HCT116 (cell line): Measurements from ENCODE around the gene KRTAP10-10. TPM values are rescaled to one million over a fixed set of nuclear protein-coding genes. Genes with fewer than 3 reads are reported as not detected.

ENCODE experiments used
- ATAC-seq: fragments of 200-7000 bp; cut with Tn5 transposase; 2 replicates; pipeline ENCODE4 v1.9.1; 2020; ENCODE audit warnings: mild to moderate bottlenecking, moderate library complexity
- BruUV-seq: library from RNA; stranded (reverse); fragments of 400-500 nt; replicated peaks from 2 replicates; lab custom pipeline; 2021; lab: Mats Ljungman, UMichigan
- CTCF ChIA-PET: fragments of 300-600 bp; sonication (Branson Sonifier 250); formaldehyde crosslinking; loops from one replicate; lab custom pipeline; 2021; ENCODE audit warnings: antibody characterized with exemption; lab: Charles Lee
- POLR2A ChIA-PET: fragments of 300-600, 350-600 bp; sonication (Branson Sonifier 250); formaldehyde crosslinking; loops from one replicate; lab custom pipeline; 2021; ENCODE audit warnings: antibody characterized with exemption; lab: Charles Lee
- RAD21 ChIA-PET, 2 experiments: fragments of 300-600 bp; sonication (Branson Sonifier 250); formaldehyde crosslinking; loops; one replicate each; lab custom pipeline; 2023; ENCODE audit warnings: low total read pairs in 2 of 2; ENCODE audit not compliant: uncharacterized antibody in 2 of 2, unreplicated experiment in 2 of 2, low non-redundant PET in 1 of 2; lab: Charles Lee
- DNase-seq: peaks from one replicate; pipeline ENCODE4 v3.0.0-alpha.2; 2010; ENCODE audit warnings: low read depth, low spot score
- H2AFZ ChIP-seq: fragments of 200-600 bp; shearing (Covaris generic), sonication (generic); 2 replicates; pipeline ENCODE4 v1.6.1; 2017; ENCODE audit warnings: low read depth, mixed run types, mixed read lengths, antibody characterized with exemption, low read length; ENCODE audit not compliant: poor library complexity, severe bottlenecking
- H3K27ac ChIP-seq: 2 replicates; pipeline ENCODE4 v1.5.1; 2012; ENCODE audit warnings: low read depth, low read length
- H3K27me3 ChIP-seq: fragments of 200-600 bp; sonication (generic); 2 replicates; pipeline ENCODE4 v1.6.1; 2016; ENCODE audit warnings: mixed run types, low read length, mixed read lengths; ENCODE audit not compliant: insufficient read depth
- H3K36me3 ChIP-seq, 2 experiments: fragments of 200-500 bp in 1 of 2; fragments of 200-600 bp in 1 of 2; sonication (Bioruptor generic) in 1 of 2; sonication (generic) in 1 of 2; 2 replicates each; pipeline versions ENCODE4 v1.5.1 to v1.6.1; 2014 to 2016; ENCODE audit warnings: low read length in 2 of 2, inconsistent platforms in 1 of 2, mixed read lengths in 1 of 2, mixed run types in 1 of 2; ENCODE audit not compliant: insufficient read depth in 2 of 2, control insufficient read depth in 1 of 2
- H3K4me1 ChIP-seq, 2 experiments: fragments of 200-600 bp in 1 of 2; sonication (generic) in 1 of 2; 2 replicates each; pipeline versions ENCODE4 v1.5.1 to v1.6.1; 2012 to 2017; ENCODE audit warnings: low read length in 2 of 2, inconsistent platforms in 1 of 2, mild to moderate bottlenecking in 1 of 2, mixed read lengths in 1 of 2, mixed run types in 1 of 2, moderate library complexity in 1 of 2; ENCODE audit not compliant: insufficient read depth in 2 of 2, control insufficient read depth in 1 of 2
- H3K4me2 ChIP-seq: fragments of 200-600 bp; sonication (generic); 2 replicates; pipeline ENCODE4 v1.6.1; 2017; ENCODE audit warnings: mixed run types, low read length, mixed read lengths
- H3K4me3 ChIP-seq, 2 experiments: fragments of 200-600 bp in 1 of 2; sonication (generic) in 1 of 2; replicated peaks in 1 of 2; 2 replicates each; pipeline ENCODE4 v1.5.1; 2011 to 2016; ENCODE audit warnings: low read length in 2 of 2, control low read depth in 1 of 2, low read depth in 1 of 2, mild to moderate bottlenecking in 1 of 2, mixed read lengths in 1 of 2, mixed run types in 1 of 2
- H3K79me2 ChIP-seq: fragments of 200-600 bp; sonication (generic); 2 replicates; pipeline ENCODE4 v1.6.1; 2017; ENCODE audit warnings: mild to moderate bottlenecking, mixed run types, low read length, moderate library complexity, mixed read lengths; ENCODE audit not compliant: insufficient read depth
- H3K9ac ChIP-seq: fragments of 200-600 bp; sonication (generic); 2 replicates; pipeline ENCODE4 v1.6.1; 2016; ENCODE audit warnings: low read length, mixed read lengths
- H3K9me2 ChIP-seq: fragments of 200-600 bp; sonication (generic), shearing (Covaris generic); 2 replicates; pipeline ENCODE4 v1.6.1; 2017; ENCODE audit warnings: mixed run types, mild to moderate bottlenecking, moderate library complexity; ENCODE audit not compliant: insufficient read depth
- H3K9me3 ChIP-seq, 2 experiments: fragments of 200-500 bp in 1 of 2; fragments of 200-600 bp in 1 of 2; sonication (Bioruptor generic) in 1 of 2; sonication (generic) in 1 of 2; 2 replicates each; pipeline ENCODE4 v1.6.1; 2014 to 2017; ENCODE audit warnings: low read length in 2 of 2, mixed read lengths in 2 of 2, inconsistent platforms in 1 of 2, low read depth in 1 of 2, mild to moderate bottlenecking in 1 of 2, mixed run types in 1 of 2, moderate library complexity in 1 of 2; ENCODE audit not compliant: control insufficient read depth in 1 of 2, insufficient read depth in 1 of 2
- H4K20me1 ChIP-seq: fragments of 200-600 bp; sonication (generic), shearing (Covaris generic); 2 replicates; pipeline ENCODE4 v1.6.1; 2017; ENCODE audit warnings: mixed run types, mild to moderate bottlenecking, moderate library complexity; ENCODE audit not compliant: insufficient read depth
- CEBPB ChIP-seq: IDR thresholded peaks from 2 replicates; pipeline ENCODE4 v1.6.1; 2012; ENCODE audit warnings: low read depth
- CTCF ChIP-seq, 3 experiments: fragments of 200-600 bp in 1 of 3; sonication (generic) in 1 of 3; IDR thresholded peaks in 2 of 3; conservative IDR thresholded peaks in 1 of 3; 2 replicates each; pipeline ENCODE4 v1.5.1; 2012 to 2017; ENCODE audit warnings: low read depth in 2 of 3, low read length in 2 of 3, antibody characterized with exemption in 1 of 3, borderline replicate concordance in 1 of 3, control low read depth in 1 of 3, mild to moderate bottlenecking in 1 of 3, mixed read lengths in 1 of 3, mixed run types in 1 of 3, moderate library complexity in 1 of 3; ENCODE audit not compliant: insufficient read depth in 1 of 3
- ELF1 ChIP-seq: IDR thresholded peaks from 2 replicates; pipeline ENCODE4 v1.6.1; 2012; ENCODE audit warnings: low read depth, borderline replicate concordance
- POLR2A ChIP-seq: IDR thresholded peaks from 2 replicates; pipeline ENCODE4 v1.7.0; 2011; ENCODE audit warnings: borderline replicate concordance; ENCODE audit not compliant: insufficient read depth, insufficient read length; ENCODE audit errors: extremely low read depth
- SP1 ChIP-seq: IDR thresholded peaks from 2 replicates; pipeline ENCODE4 v1.6.1; 2012; ENCODE audit warnings: low read depth
- ZBTB33 ChIP-seq: IDR thresholded peaks from 2 replicates; pipeline ENCODE4 v1.6.1; 2011; ENCODE audit warnings: mild to moderate bottlenecking, low read length, moderate library complexity; ENCODE audit not compliant: insufficient replicate concordance; ENCODE audit errors: extremely low read depth
- ZNF274 ChIP-seq: fragments of 200-500 bp; sonication (Bioruptor generic); IDR thresholded peaks from 2 replicates; pipeline ENCODE4 v1.6.1; 2014; ENCODE audit warnings: mild to moderate bottlenecking, low read depth, low read length, inconsistent platforms
- intact Hi-C: fragments of 100-400 bp; cut with micrococcal nuclease; formaldehyde crosslinking; loops from 2 replicates; pipeline ENCODE4 v1.10.0; 2022
- total RNA-seq: library from RNA; stranded (reverse); gene quantifications from one replicate; pipeline ENCODE4 v1.2.1, GENCODE V29; 2021; ENCODE audit not compliant: unreplicated experiment
- TF ChIP-seq, protein P1 (sequence below): IDR thresholded peaks from 2 replicates; pipeline ENCODE4 v1.6.1; 2012
- TF ChIP-seq, protein P2 (sequence below): IDR thresholded peaks from 2 replicates; pipeline ENCODE4 v1.6.1; 2012; ENCODE audit warnings: low read depth

The KRTAP10-10 gene
- total RNA-seq, 1 experiment from 2014 or later: not detected

DNA sequence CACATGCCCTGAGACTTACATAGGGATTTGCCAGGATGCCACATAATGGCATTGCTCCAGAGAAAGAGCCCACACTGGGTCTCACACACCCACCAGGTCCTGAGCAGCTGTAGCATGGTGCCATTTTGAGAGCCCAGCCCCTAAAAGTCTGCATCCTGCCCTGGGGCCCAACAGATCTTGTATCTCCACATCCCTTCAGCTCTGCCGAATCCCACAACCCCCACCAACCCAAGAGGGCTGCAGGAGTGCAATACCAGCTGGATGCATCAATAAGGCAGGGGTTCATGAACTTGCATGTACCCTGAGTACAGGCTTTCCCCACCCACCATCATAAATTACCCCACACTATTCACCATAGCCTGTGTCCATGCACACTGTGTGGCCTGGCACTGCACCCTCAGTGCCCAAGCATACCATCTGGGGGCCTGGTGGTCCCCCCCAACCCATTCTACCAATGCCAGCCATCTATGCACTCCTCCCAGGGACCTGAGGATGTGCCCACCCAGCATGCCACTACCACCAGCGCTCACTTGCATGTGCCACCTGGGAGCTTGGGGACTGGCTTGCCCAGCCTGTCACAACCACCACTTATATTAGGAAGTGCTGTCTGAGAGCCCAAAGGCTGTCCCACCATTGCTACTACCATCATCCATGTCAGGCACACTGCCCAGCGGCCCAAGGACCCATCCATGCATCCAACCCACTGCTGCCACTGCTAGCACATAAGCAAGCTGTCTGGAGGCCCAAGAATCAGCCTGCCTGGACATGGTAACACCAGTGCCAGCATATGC is 33.7 kb downstream of the KRTAP10-10 start:
- no peak for ATAC-seq
- no peak overlapping the region for H3K4me2 ChIP-seq
- H3K9me3 ChIP-seq: 0 out of 4 replicates have a peak, but pooled peaks cover 0 to 3% of the 10 kb centered on the region in 2 experiments
- ChIA-PET POLR2A (no interaction called here), CTCF (no interaction called here), RAD21 (no interaction called here)
- H3K36me3 ChIP-seq: no peaks in the 10 kb centered on the region
- no peak overlapping the region for H3K9ac ChIP-seq
- no peaks in the 10 kb centered on the region for H3K9me2 ChIP-seq
- H3K4me3 ChIP-seq: no peak overlapping the region
- intact Hi-C loops: loop anchor here (10.0 kb wide), 1 partner anchor 106 kb away; no protein-coding TSS in a partner anchor
- H3K79me2 ChIP-seq: no peaks in the 10 kb centered on the region
- H2AFZ ChIP-seq: no peak overlapping the region
- no peaks in the 10 kb centered on the region for H4K20me1 ChIP-seq
- DNase-seq: no peak
- BruUV-seq: no TSS peak
- TF ChIP-seq CTCF (IDR thresholded peaks at IDR 0.05 in 2 of 3, conservative IDR thresholded peaks at IDR 0.05 in 1 of 3; ENCODE audit: borderline replicate concordance in 1 of 3, insufficient read depth in 1 of 3, low read depth in 2 of 3, low read length in 2 of 3) (no peak), SP1 (no peak), POLR2A (no peak), CEBPB (no peak), ELF1 (no peak), ZNF274 (no peak), ZBTB33 (no peak)
- TF ChIP-seq, protein P1, sequence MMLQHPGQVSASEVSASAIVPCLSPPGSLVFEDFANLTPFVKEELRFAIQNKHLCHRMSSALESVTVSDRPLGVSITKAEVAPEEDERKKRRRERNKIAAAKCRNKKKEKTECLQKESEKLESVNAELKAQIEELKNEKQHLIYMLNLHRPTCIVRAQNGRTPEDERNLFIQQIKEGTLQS: no peak
- TF ChIP-seq, protein P2, sequence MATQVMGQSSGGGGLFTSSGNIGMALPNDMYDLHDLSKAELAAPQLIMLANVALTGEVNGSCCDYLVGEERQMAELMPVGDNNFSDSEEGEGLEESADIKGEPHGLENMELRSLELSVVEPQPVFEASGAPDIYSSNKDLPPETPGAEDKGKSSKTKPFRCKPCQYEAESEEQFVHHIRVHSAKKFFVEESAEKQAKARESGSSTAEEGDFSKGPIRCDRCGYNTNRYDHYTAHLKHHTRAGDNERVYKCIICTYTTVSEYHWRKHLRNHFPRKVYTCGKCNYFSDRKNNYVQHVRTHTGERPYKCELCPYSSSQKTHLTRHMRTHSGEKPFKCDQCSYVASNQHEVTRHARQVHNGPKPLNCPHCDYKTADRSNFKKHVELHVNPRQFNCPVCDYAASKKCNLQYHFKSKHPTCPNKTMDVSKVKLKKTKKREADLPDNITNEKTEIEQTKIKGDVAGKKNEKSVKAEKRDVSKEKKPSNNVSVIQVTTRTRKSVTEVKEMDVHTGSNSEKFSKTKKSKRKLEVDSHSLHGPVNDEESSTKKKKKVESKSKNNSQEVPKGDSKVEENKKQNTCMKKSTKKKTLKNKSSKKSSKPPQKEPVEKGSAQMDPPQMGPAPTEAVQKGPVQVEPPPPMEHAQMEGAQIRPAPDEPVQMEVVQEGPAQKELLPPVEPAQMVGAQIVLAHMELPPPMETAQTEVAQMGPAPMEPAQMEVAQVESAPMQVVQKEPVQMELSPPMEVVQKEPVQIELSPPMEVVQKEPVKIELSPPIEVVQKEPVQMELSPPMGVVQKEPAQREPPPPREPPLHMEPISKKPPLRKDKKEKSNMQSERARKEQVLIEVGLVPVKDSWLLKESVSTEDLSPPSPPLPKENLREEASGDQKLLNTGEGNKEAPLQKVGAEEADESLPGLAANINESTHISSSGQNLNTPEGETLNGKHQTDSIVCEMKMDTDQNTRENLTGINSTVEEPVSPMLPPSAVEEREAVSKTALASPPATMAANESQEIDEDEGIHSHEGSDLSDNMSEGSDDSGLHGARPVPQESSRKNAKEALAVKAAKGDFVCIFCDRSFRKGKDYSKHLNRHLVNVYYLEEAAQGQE: no peak
- H3K27ac ChIP-seq: no peak overlapping the region
- peaks cover 5% of the 10 kb centered on the region; the same call in 1 of the 2 replicates for H3K27me3 ChIP-seq
- H3K4me1 ChIP-seq: no peaks in the 10 kb centered on the region
